ENCODE data around the gene RNU1-1. TPM values are rescaled to one million over a fixed set of nuclear protein-coding genes. Genes with fewer than 3 reads are reported as not detected.
"Not testable (repeated sequence)": the region's sequence is repeated elsewhere in the genome, so short reads cannot be mapped to it uniquely, and the experiment has no call there.

Gene RNU1-1
- total and polyA plus RNA-seq, 2 donors from 2014 or later: 26.8 to 8,605 TPM

GRCh38 chr1:16519255-16519951, 5.3 kb upstream of the RNU1-1 start:
- H3K4me3 ChIP-seq (ENCODE audit: low read length in 3 of 3); H3K9ac ChIP-seq (ENCODE audit: low read length in 3 of 3); H3K27me3 ChIP-seq (ENCODE audit: control insufficient read depth, insufficient read depth, low read length); FAIRE-seq; H3K9me3 ChIP-seq (ENCODE audit: control insufficient read depth in 2 of 3, insufficient read depth in 1 of 3, low read length in 3 of 3); intact Hi-C loops (cut with DNase I); H3K36me3 ChIP-seq (ENCODE audit: control insufficient read depth in 2 of 3, insufficient read depth in 3 of 3, low read length in 3 of 3); H3K27ac ChIP-seq (ENCODE audit: low read depth in 2 of 2, low read length in 2 of 2); H3K4me1 ChIP-seq (ENCODE audit: control insufficient read depth in 2 of 3, insufficient read depth in 2 of 3, low read depth in 1 of 3, low read length in 3 of 3): not testable (repeated sequence)
- peak in 1 of 5 donors; percentile 37 for DNase-seq

GRCh38 chr1:16518913-16519254, 4.8 kb upstream of the RNU1-1 start:
- H3K36me3 ChIP-seq (ENCODE audit: control insufficient read depth in 2 of 3, insufficient read depth in 3 of 3, low read length in 3 of 3); intact Hi-C loops (cut with DNase I); DNase-seq; H3K9me3 ChIP-seq (ENCODE audit: control insufficient read depth in 2 of 3, insufficient read depth in 1 of 3, low read length in 3 of 3); H3K27me3 ChIP-seq (ENCODE audit: control insufficient read depth, insufficient read depth, low read length); H3K9ac ChIP-seq (ENCODE audit: low read length in 3 of 3); H3K27ac ChIP-seq (ENCODE audit: low read depth in 2 of 2, low read length in 2 of 2); H3K4me1 ChIP-seq (ENCODE audit: control insufficient read depth in 2 of 3, insufficient read depth in 2 of 3, low read depth in 1 of 3, low read length in 3 of 3); H3K4me3 ChIP-seq (ENCODE audit: low read length in 3 of 3); FAIRE-seq: not testable (repeated sequence)

GRCh38 chr1:16516694-16517410, 2.8 kb upstream of the RNU1-1 start:
- H3K4me3 ChIP-seq (ENCODE audit: low read length in 3 of 3); H3K9ac ChIP-seq (ENCODE audit: low read length in 3 of 3); H3K27me3 ChIP-seq (ENCODE audit: control insufficient read depth, insufficient read depth, low read length); H3K27ac ChIP-seq (ENCODE audit: low read depth in 2 of 2, low read length in 2 of 2); FAIRE-seq; intact Hi-C loops (cut with DNase I); DNase-seq; H3K4me1 ChIP-seq (ENCODE audit: control insufficient read depth in 2 of 3, insufficient read depth in 2 of 3, low read depth in 1 of 3, low read length in 3 of 3); H3K9me3 ChIP-seq (ENCODE audit: control insufficient read depth in 2 of 3, insufficient read depth in 1 of 3, low read length in 3 of 3); H3K36me3 ChIP-seq (ENCODE audit: control insufficient read depth in 2 of 3, insufficient read depth in 3 of 3, low read length in 3 of 3): not testable (repeated sequence)

- H3K9ac ChIP-seq (ENCODE audit: low read length in 3 of 3); H3K4me3 ChIP-seq (ENCODE audit: low read length in 3 of 3); H3K27me3 ChIP-seq (ENCODE audit: control insufficient read depth, insufficient read depth, low read length); H3K4me1 ChIP-seq (ENCODE audit: control insufficient read depth in 2 of 3, insufficient read depth in 2 of 3, low read depth in 1 of 3, low read length in 3 of 3); H3K9me3 ChIP-seq (ENCODE audit: control insufficient read depth in 2 of 3, insufficient read depth in 1 of 3, low read length in 3 of 3); FAIRE-seq; H3K36me3 ChIP-seq (ENCODE audit: control insufficient read depth in 2 of 3, insufficient read depth in 3 of 3, low read length in 3 of 3); intact Hi-C loops (cut with DNase I): not testable (repeated sequence)
- DNase-seq: peak in 4 of 5 donors; percentile 58 to 96 (median 90)
- peak overlapping the region in 1 of 2 donors; percentile 47 for H3K27ac ChIP-seq (ENCODE audit: low read depth in 2 of 2, low read length in 2 of 2)
Observed at GRCh38 chr1:16513412-16514106, 526 bp downstream of the RNU1-1 start.

GRCh38 chr1:16512624-16513411, 1.3 kb downstream of the RNU1-1 start:
- H3K36me3 ChIP-seq (ENCODE audit: control insufficient read depth in 2 of 3, insufficient read depth in 3 of 3, low read length in 3 of 3); intact Hi-C loops (cut with DNase I); H3K4me3 ChIP-seq (ENCODE audit: low read length in 3 of 3); H3K4me1 ChIP-seq (ENCODE audit: control insufficient read depth in 2 of 3, insufficient read depth in 2 of 3, low read depth in 1 of 3, low read length in 3 of 3); H3K9me3 ChIP-seq (ENCODE audit: control insufficient read depth in 2 of 3, insufficient read depth in 1 of 3, low read length in 3 of 3); H3K27ac ChIP-seq (ENCODE audit: low read depth in 2 of 2, low read length in 2 of 2); DNase-seq; FAIRE-seq; H3K27me3 ChIP-seq (ENCODE audit: control insufficient read depth, insufficient read depth, low read length); H3K9ac ChIP-seq (ENCODE audit: low read length in 3 of 3): not testable (repeated sequence)

- H3K9me3 ChIP-seq (ENCODE audit: control insufficient read depth in 2 of 3, insufficient read depth in 1 of 3, low read length in 3 of 3); DNase-seq; H3K36me3 ChIP-seq (ENCODE audit: control insufficient read depth in 2 of 3, insufficient read depth in 3 of 3, low read length in 3 of 3); H3K9ac ChIP-seq (ENCODE audit: low read length in 3 of 3); H3K4me1 ChIP-seq (ENCODE audit: control insufficient read depth in 2 of 3, insufficient read depth in 2 of 3, low read depth in 1 of 3, low read length in 3 of 3); H3K27me3 ChIP-seq (ENCODE audit: control insufficient read depth, insufficient read depth, low read length); intact Hi-C loops (cut with DNase I); H3K27ac ChIP-seq (ENCODE audit: low read depth in 2 of 2, low read length in 2 of 2); FAIRE-seq; H3K4me3 ChIP-seq (ENCODE audit: low read length in 3 of 3): not testable (repeated sequence)
Observed at GRCh38 chr1:16511926-16512325, 2.2 kb downstream of the RNU1-1 start.

GRCh38 chr1:16508861-16509445, 5.1 kb downstream of the RNU1-1 start:
- H3K4me1 ChIP-seq (ENCODE audit: control insufficient read depth in 2 of 3, insufficient read depth in 2 of 3, low read depth in 1 of 3, low read length in 3 of 3); H3K4me3 ChIP-seq (ENCODE audit: low read length in 3 of 3); H3K27me3 ChIP-seq (ENCODE audit: control insufficient read depth, insufficient read depth, low read length); FAIRE-seq; H3K9ac ChIP-seq (ENCODE audit: low read length in 3 of 3); H3K9me3 ChIP-seq (ENCODE audit: control insufficient read depth in 2 of 3, insufficient read depth in 1 of 3, low read length in 3 of 3); H3K27ac ChIP-seq (ENCODE audit: low read depth in 2 of 2, low read length in 2 of 2); H3K36me3 ChIP-seq (ENCODE audit: control insufficient read depth in 2 of 3, insufficient read depth in 3 of 3, low read length in 3 of 3); intact Hi-C loops (cut with DNase I): not testable (repeated sequence)
- peak in 4 of 5 donors; percentile 55 to 72 (median 67) for DNase-seq
